Caco-2 (cell line): ENCODE measurements around the gene MYADML2. TPM values are rescaled to one million over a fixed set of nuclear protein-coding genes. Genes with fewer than 3 reads are reported as not detected.

Source experiments
- BruUV-seq: library from RNA; stranded (reverse); fragments of 400-500 nt; replicated peaks from 2 replicates; lab custom pipeline; 2021; lab: Mats Ljungman, UMichigan
- CTCF ChIA-PET: fragments of 300-600 bp; sonication (Branson Sonifier 250); formaldehyde crosslinking; loops from one replicate; lab custom pipeline; 2022; ENCODE audit warnings: antibody characterized with exemption; lab: Charles Lee
- POLR2A ChIA-PET: fragments of 300-600 bp; sonication (Branson Sonifier 250); formaldehyde crosslinking; loops from one replicate; lab custom pipeline; 2022; ENCODE audit warnings: antibody characterized with exemption; lab: Charles Lee
- DNase-seq, 2 experiments: peaks; one replicate each; pipeline versions ENCODE4 v3.0.0 to v3.0.0-alpha.2; 2020 to 2022
- H3K27me3 ChIP-seq: replicated peaks from 2 replicates; pipeline ENCODE4 v1.6.0; 2011; ENCODE audit warnings: low read length; ENCODE audit not compliant: control insufficient read depth, insufficient read depth
- H3K36me3 ChIP-seq: 2 replicates; pipeline ENCODE4 v1.5.1; 2011; ENCODE audit warnings: low read length; ENCODE audit not compliant: control insufficient read depth, insufficient read depth
- H3K4me1 ChIP-seq: fragments of 250-450 bp; sonication (Bioruptor Pico); 2 replicates; pipeline ENCODE4 v1.5.1; 2020; ENCODE audit warnings: mild to moderate bottlenecking
- H3K4me3 ChIP-seq: 2 replicates; pipeline ENCODE4 v1.5.1; 2011; ENCODE audit warnings: low read depth, mild to moderate bottlenecking, control low read depth, low read length
- H3K9me3 ChIP-seq: fragments of 250-450 bp; sonication (Bioruptor Pico); 2 replicates; pipeline ENCODE4 v1.5.1; 2020; ENCODE audit warnings: mild to moderate bottlenecking, moderate library complexity
- H3K27ac Mint-ChIP-seq: one replicate; pipeline ENCODE4 v1.8.0; 2022; ENCODE audit warnings: mixed read lengths; ENCODE audit not compliant: unreplicated experiment
- H3K27me3 Mint-ChIP-seq: one replicate; pipeline ENCODE4 v1.8.0; 2022; ENCODE audit warnings: mixed read lengths; ENCODE audit not compliant: insufficient read depth, unreplicated experiment
- H3K36me3 Mint-ChIP-seq: one replicate; pipeline ENCODE4 v1.8.0; 2022; ENCODE audit warnings: mild to moderate bottlenecking, mixed read lengths; ENCODE audit not compliant: insufficient read depth, unreplicated experiment
- H3K4me1 Mint-ChIP-seq: one replicate; pipeline ENCODE4 v1.8.0; 2022; ENCODE audit warnings: low read depth, mixed read lengths; ENCODE audit not compliant: unreplicated experiment
- H3K4me3 Mint-ChIP-seq: one replicate; pipeline ENCODE4 v1.8.0; 2022; ENCODE audit warnings: mild to moderate bottlenecking, moderate library complexity, mixed read lengths; ENCODE audit not compliant: unreplicated experiment
- H3K9me3 Mint-ChIP-seq: one replicate; pipeline ENCODE4 v1.8.0; 2022; ENCODE audit warnings: mixed read lengths; ENCODE audit not compliant: unreplicated experiment
- intact Hi-C: fragments of 100-400 bp; cut with micrococcal nuclease; formaldehyde crosslinking; loops from one replicate; pipeline ENCODE4 v1.10.0; 2022; ENCODE audit not compliant: unreplicated experiment
- total RNA-seq: library from RNA; stranded (reverse); gene quantifications from 2 replicates; pipeline ENCODE4 v1.2.3, GENCODE V29; 2022
- TF ChIP-seq, protein P1 (sequence below), 2 experiments: fragments of 200-600 bp in 1 of 2; IDR thresholded peaks; 1 replicate in 1 of 2; 2 replicates in 1 of 2; pipeline versions ENCODE4 v1.5.1 to v1.8.0; 2011 to 2022; ENCODE audit warnings: antibody characterized with exemption in 1 of 2, control low read depth in 1 of 2, inconsistent platforms in 1 of 2, low read depth in 1 of 2, low read length in 1 of 2, mild to moderate bottlenecking in 1 of 2, moderate library complexity in 1 of 2; ENCODE audit not compliant: insufficient read depth in 1 of 2, severe bottlenecking in 1 of 2, unreplicated experiment in 1 of 2

The MYADML2 gene
- total RNA-seq, 1 experiment from 2014 or later = not detected

DNA sequence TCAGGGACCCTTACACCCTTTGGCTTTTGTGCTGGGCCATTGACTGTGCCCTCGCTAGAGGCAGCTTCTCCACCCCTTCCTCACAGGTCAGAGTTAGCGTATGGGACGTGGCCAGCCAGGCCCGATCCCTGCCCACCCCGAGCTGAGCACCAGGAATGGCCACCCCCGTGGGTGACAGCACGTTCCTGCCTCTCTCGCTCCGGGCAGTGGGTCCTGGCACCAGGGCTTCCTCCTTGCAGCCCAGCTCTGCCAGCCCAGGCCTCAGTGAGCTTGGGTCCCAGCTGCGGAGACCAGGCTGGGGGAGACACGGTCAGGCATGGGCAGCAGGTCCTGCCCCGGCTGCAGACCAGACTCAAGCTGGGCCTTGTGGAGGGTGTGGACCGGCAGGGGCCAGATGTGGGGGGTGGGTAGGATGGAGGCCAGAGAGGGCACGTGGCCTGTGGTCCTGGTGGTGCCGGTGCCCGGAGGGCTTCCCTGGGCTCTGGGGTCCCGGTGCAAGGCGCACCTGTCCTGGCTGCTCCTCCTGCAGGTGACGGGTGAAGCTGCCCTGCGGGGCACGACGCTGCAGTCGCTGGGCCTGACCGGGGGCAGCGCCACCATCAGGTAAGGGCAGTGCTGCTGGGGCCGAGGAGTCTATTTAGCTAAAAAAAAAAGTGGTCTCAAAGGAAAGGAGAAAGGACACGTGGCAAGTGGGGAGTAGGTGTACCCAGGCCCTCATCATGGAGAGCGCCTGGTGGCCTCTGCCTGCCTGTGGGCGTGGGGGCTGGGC is 48.6 kb upstream of the MYADML2 start:
- no TSS peak for BruUV-seq
- Mint-ChIP-seq H3K9me3 (no peaks in the 10 kb centered on the region), H3K27ac (peak overlapping the region; percentile 71), H3K36me3 (peaks cover 16% of the 10 kb centered on the region), H3K27me3 (no peaks in the 10 kb centered on the region), H3K4me1 (peaks cover 4% of the 10 kb centered on the region), H3K4me3 (peak overlapping the region; percentile 82)
- ChIA-PET CTCF (interaction anchor here (0.6 to 3.3 kb wide), 5 partner anchors 25 to 138 kb away, joined by 4 to 13 read pairs (median 5); partner anchors contain the start of genes CENPX, LRRC45 and MAFG), POLR2A (interaction anchor here (0.5 kb wide), 1 partner anchor 79 kb away, joined by 9 read pairs; no protein-coding TSS in a partner anchor)
- Histone ChIP-seq H3K27me3 (no peaks in the 10 kb centered on the region), H3K36me3 (no peaks in the 10 kb centered on the region), H3K9me3 (no peaks in the 10 kb centered on the region), H3K4me3 (peak overlapping the region; percentile 34), H3K4me1 (peaks cover 18% of the 10 kb centered on the region; the same call in 1 of the 2 replicates)
- TF ChIP-seq, protein P1, sequence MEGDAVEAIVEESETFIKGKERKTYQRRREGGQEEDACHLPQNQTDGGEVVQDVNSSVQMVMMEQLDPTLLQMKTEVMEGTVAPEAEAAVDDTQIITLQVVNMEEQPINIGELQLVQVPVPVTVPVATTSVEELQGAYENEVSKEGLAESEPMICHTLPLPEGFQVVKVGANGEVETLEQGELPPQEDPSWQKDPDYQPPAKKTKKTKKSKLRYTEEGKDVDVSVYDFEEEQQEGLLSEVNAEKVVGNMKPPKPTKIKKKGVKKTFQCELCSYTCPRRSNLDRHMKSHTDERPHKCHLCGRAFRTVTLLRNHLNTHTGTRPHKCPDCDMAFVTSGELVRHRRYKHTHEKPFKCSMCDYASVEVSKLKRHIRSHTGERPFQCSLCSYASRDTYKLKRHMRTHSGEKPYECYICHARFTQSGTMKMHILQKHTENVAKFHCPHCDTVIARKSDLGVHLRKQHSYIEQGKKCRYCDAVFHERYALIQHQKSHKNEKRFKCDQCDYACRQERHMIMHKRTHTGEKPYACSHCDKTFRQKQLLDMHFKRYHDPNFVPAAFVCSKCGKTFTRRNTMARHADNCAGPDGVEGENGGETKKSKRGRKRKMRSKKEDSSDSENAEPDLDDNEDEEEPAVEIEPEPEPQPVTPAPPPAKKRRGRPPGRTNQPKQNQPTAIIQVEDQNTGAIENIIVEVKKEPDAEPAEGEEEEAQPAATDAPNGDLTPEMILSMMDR (IDR thresholded peaks at IDR 0.05; ENCODE audit: insufficient read depth in 1 of 2, low read depth in 1 of 2, low read length in 1 of 2, severe bottlenecking in 1 of 2, unreplicated experiment in 1 of 2) = no peak
- no peak for DNase-seq
- intact Hi-C loops = no loop called here

DNA sequence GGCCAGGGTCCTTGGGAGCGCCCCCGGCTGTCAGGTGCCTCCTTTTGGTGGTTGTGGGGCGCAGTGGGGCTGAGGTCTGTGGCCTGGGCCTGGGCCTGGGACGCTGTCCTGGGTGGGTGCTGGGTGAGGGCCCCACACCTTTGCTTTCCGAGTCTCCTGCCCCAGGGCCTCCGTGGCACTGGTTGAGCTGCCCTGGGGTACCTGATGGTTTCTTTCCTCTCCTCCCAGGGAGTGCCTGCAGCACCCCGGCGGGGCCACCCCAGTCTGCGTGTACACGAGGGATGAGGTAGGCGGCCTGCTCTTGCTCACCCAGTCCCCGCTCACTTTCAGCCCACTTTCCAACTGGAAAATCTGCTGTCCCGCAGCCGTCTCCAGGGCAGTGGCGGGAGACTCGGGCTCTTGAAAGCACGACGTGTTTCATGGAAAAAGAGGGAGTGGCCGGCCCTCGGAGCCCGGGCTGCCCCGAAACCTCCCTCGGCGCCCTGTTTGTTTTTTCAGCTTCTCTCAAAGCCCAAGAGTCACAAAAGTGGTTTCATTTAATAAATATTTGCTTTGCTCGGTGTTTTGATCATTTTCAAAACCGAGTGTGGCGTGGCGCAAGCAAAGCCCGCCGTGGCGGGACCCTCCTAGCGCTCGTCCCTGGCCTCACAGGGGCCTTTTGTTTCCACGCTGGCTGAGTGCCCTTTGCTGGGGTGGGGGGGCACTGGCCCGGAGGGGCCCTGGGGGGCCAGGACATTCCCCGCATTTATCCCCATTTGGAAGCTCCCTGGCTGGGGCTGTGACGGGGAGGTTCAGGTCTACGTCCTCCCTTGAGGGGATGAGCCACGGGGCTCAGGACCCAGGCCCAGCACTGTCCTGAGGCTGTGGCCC is 47.8 kb upstream of the MYADML2 start:
- Histone ChIP-seq H3K4me3 (no peak overlapping the region), H3K4me1 (peaks cover 18% of the 10 kb centered on the region; the same call in 1 of the 2 replicates), H3K36me3 (no peaks in the 10 kb centered on the region), H3K27me3 (no peaks in the 10 kb centered on the region), H3K9me3 (no peaks in the 10 kb centered on the region)
- Mint-ChIP-seq H3K9me3 (no peaks in the 10 kb centered on the region), H3K36me3 (peaks cover 11% of the 10 kb centered on the region), H3K4me1 (peaks cover 6% of the 10 kb centered on the region), H3K27ac (no peak overlapping the region), H3K4me3 (no peak overlapping the region), H3K27me3 (no peaks in the 10 kb centered on the region)
- intact Hi-C loops = no loop called here
- POLR2A ChIA-PET = interaction anchor here (0.5 kb wide), 1 partner anchor 78 kb away, joined by 9 read pairs; no protein-coding TSS in a partner anchor
- DNase-seq = no peak
- no TSS peak for BruUV-seq
- TF ChIP-seq, protein P1 (IDR thresholded peaks at IDR 0.05; ENCODE audit: insufficient read depth in 1 of 2, low read depth in 1 of 2, low read length in 1 of 2, severe bottlenecking in 1 of 2, unreplicated experiment in 1 of 2) = no peak
- CTCF ChIA-PET = interaction anchor here (0.6 to 3.3 kb wide), 3 partner anchors 26 to 139 kb away, joined by 5 to 13 read pairs (median 9); no protein-coding TSS in a partner anchor
